Natural killer cell treated with Interleukin-12 subunit alpha and Interleukin-12 subunit beta and Interleukin-15 and Interleukin-18, amount 100 ng/mL, for 72 hours (primary cell): ENCODE measurements around the gene PRR20G. TPM values are rescaled to one million over a fixed set of nuclear protein-coding genes. Genes with fewer than 3 reads are reported as not detected.

ENCODE experiments used
- ATAC-seq, 2 donors: fragments of 150-1000 bp; cut with Tn5 transposase in 1 of 2; sonication (Bioruptor Pico), chemical (Tn5 transposase) in 1 of 2; 2 replicates each; pipeline ENCODE4 v1.10.0; 2021
- DNase-seq: peaks from one replicate; pipeline ENCODE4 v3.0.0; 2022; ENCODE audit warnings: low spot score
- H3K27ac Mint-ChIP-seq, 2 donors: 1 replicate in 1 of 2; 2 replicates in 1 of 2; pipeline ENCODE4 v1.8.0; 2022; ENCODE audit warnings: mixed read lengths in 2 of 2, mild to moderate bottlenecking in 1 of 2, moderate library complexity in 1 of 2
- H3K27me3 Mint-ChIP-seq, 2 donors: 1 replicate in 1 of 2; 2 replicates in 1 of 2; pipeline ENCODE4 v1.8.0; 2022; ENCODE audit warnings: mixed read lengths in 2 of 2
- H3K36me3 Mint-ChIP-seq: one replicate; pipeline ENCODE4 v1.8.0; 2022; ENCODE audit warnings: mixed read lengths
- H3K4me1 Mint-ChIP-seq, 2 donors: 1 replicate in 1 of 2; 2 replicates in 1 of 2; pipeline ENCODE4 v1.8.0; 2022; ENCODE audit warnings: low read depth in 2 of 2, mixed read lengths in 2 of 2, mild to moderate bottlenecking in 1 of 2
- H3K4me3 Mint-ChIP-seq: one replicate; pipeline ENCODE4 v1.8.0; 2022; ENCODE audit warnings: mixed read lengths
- H3K9me3 Mint-ChIP-seq: 2 replicates; pipeline ENCODE4 v1.8.0; 2022; ENCODE audit warnings: mixed read lengths
- total RNA-seq, 2 donors: library from RNA; stranded (reverse); gene quantifications; one replicate each; pipeline ENCODE4 v1.2.3, GENCODE V29; 2022

PRR20G gene
- total RNA-seq, 2 donors from 2014 or later, result not detected

DNA sequence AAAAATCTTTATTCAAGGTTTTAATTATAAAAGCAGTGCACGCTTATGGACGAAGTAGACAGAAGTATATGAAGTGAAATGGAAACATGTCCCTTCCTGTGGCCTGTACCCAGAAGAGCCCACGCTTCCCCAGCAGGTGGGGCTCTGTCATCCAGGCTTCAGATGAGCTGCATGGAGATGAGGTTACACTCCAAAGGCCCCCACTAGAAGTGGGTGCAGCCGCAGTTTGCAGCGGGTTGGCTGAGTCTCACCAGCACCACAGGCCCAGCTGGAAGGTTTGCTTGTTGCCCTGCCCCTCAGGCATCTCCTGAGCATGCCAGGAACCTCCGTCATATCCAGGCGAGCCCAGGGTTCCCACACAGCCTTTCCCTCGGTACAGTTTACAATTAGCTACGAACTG is 33.1 kb downstream of the PRR20G start:
- peaks cover 3 to 16% of the 10 kb centered on the region in 2 donors for H3K27me3 Mint-ChIP-seq
- ATAC-seq (no peak), DNase-seq (no peak)
- H3K27ac Mint-ChIP-seq, result no peak overlapping the region
- no peaks in the 10 kb centered on the region for H3K4me1 Mint-ChIP-seq
- no peaks in the 10 kb centered on the region for H3K9me3 Mint-ChIP-seq
- H3K4me3 Mint-ChIP-seq, result no peak overlapping the region
- H3K36me3 Mint-ChIP-seq, result no peaks in the 10 kb centered on the region

DNA sequence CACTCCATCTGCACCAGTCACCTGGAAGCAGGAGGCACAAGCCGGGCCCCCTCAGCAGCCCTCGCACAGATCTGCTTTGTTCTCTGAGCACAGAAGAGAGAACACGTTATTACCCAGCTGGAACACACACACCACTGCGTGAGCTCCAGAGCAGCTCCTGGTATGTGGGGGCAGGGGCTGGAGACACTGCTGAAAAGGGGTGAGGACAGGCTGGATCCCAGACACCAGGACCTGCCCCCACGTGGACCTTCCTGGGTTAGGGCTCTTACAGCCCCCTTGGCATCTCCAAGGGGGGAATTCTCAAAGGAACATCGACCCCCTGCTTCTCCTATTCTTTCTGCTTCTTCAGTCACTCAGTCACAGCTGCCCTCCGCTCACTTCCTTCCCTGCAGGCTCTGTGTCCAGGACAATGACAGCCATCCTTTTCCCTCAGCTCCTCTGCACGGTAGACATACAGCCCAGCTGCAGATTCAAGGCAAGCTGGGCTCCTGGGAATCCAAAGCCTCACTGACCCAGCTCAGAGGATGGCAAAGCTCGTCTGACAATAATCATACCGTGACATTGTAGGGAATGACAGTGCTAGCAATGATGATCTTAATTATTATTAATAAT is 33.7 kb downstream of the PRR20G start:
- Mint-ChIP-seq H3K4me3 (no peak overlapping the region), H3K27me3 (peaks cover 3 to 16% of the 10 kb centered on the region in 2 donors), H3K4me1 (no peaks in the 10 kb centered on the region), H3K36me3 (no peaks in the 10 kb centered on the region), H3K9me3 (no peaks in the 10 kb centered on the region), H3K27ac (no peak overlapping the region)
- no peak for ATAC-seq
- DNase-seq, result no peak

DNA sequence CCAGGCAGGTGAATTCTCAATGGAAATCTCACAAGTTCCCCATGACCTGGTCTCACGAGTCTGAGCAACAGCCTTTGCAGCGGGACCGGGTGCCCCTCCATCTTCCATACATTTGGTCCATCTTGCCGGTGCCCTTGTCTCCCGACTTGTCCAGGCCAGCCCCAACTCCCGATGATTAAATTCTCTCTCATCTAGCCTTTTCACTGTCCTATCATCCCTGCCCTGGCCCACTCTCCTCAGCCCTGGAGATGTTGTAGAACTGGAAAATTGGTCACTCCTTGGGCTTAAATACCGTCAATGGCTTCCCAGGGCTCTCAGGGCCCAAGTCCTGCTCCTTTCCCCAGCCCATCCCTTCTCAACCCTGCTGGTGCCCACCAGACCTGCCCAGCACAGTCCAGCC is 34.4 kb downstream of the PRR20G start:
- DNase-seq (no peak), ATAC-seq (no peak)
- Mint-ChIP-seq H3K36me3 (no peaks in the 10 kb centered on the region), H3K4me1 (no peaks in the 10 kb centered on the region), H3K27ac (no peak overlapping the region), H3K4me3 (no peak overlapping the region), H3K9me3 (no peaks in the 10 kb centered on the region), H3K27me3 (peaks cover 3 to 16% of the 10 kb centered on the region in 2 donors)

DNA sequence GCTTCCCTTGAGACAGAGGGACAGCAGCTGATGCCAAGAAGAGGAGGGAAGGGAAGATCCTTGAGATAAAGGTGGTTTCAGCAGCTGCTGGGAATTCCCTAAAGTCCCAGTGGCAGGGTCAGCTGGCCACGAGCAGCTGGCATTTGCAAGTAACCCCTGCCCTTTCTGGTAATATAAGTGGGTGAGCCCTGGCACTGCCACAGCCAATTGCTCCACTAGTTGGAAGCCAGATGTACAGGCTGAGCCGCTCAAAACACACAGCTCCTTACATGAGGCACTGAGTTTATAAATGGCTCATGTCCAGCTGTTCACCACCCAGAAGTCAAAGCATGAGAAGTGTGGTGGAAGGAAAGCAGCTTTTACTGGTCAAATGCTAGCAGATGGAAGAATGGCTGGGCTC is 35.4 kb downstream of the PRR20G start:
- Mint-ChIP-seq H3K4me1 (no peaks in the 10 kb centered on the region), H3K27ac (no peak overlapping the region), H3K27me3 (peaks cover 3 to 16% of the 10 kb centered on the region in 2 donors), H3K9me3 (peaks cover 3% of the 10 kb centered on the region), H3K4me3 (no peak overlapping the region), H3K36me3 (no peaks in the 10 kb centered on the region)
- DNase-seq (no peak), ATAC-seq (no peak)

DNA sequence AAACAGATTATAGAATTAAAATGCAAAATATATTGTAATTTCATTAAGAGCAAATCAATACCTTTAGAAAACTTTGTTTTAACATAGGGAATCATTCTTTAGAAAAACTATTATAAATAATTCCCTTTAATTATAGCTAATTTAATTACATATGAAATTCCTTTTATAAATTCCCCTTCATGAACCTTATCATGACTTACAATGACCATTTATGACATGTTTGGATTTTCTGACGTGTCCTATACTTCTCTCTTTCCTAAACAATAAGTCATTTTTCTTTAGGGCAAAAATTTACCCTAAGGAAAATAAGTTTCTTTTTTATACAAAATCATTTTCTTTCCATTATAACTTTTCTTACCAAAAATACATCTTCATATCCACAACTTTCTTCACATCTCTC is 37.8 kb downstream of the PRR20G start:
- no peak overlapping the region for H3K27ac Mint-ChIP-seq
- H3K4me1 Mint-ChIP-seq, result no peaks in the 10 kb centered on the region
- peaks cover 16% of the 10 kb centered on the region for H3K36me3 Mint-ChIP-seq
- H3K27me3 Mint-ChIP-seq, result peaks cover 3 to 8% of the 10 kb centered on the region in 2 donors
- no peak overlapping the region for H3K4me3 Mint-ChIP-seq
- peaks cover 20% of the 10 kb centered on the region for H3K9me3 Mint-ChIP-seq
- DNase-seq (no peak), ATAC-seq (no peak)

DNA sequence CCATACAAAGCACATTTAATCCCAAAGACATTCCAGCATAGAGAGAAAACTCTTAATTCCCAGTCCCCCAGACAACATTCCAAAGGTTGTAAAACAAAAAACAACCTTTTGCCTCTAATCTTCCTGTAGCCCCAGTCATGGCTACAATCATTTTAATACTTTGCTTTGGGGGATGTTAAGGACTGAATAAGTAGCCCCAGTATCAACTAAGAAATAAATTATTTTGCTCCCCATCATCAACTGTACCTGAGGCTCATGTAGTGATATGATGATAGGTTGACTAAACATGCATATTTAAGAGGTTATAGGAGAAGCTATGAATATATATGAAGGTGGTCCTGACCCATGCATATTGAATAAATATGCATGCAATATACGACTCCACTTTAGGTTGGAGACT is 40.6 kb downstream of the PRR20G start:
- no peak overlapping the region for H3K4me3 Mint-ChIP-seq
- H3K27ac Mint-ChIP-seq, result no peak overlapping the region
- ATAC-seq, result no peak
- H3K9me3 Mint-ChIP-seq, result peaks cover 22% of the 10 kb centered on the region
- DNase-seq, result no peak
- peaks cover 19% of the 10 kb centered on the region for H3K36me3 Mint-ChIP-seq
- no peaks in the 10 kb centered on the region for H3K4me1 Mint-ChIP-seq
- peaks cover under 1 to 11% of the 10 kb centered on the region in 2 donors for H3K27me3 Mint-ChIP-seq

DNA sequence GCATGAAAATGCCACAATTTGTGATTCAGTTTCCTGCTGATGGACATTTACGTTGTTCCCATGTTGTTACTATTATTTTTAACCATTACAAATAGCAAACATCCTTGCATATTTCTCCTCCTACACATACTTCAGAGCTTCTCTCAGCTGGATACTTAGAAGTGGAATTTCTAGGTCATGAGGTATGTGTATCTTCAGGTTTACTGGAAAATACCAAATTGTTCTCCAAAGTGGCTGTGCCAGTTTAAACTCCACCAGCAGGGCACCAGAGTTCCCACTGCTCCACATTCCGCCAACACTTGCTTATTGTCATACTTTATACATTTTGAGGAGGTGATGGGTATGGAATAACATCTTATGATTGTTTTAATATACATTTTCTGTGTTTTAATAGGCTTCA is 49.2 kb downstream of the PRR20G start:
- no peak for ATAC-seq
- H3K4me3 Mint-ChIP-seq, result no peak overlapping the region

DNA sequence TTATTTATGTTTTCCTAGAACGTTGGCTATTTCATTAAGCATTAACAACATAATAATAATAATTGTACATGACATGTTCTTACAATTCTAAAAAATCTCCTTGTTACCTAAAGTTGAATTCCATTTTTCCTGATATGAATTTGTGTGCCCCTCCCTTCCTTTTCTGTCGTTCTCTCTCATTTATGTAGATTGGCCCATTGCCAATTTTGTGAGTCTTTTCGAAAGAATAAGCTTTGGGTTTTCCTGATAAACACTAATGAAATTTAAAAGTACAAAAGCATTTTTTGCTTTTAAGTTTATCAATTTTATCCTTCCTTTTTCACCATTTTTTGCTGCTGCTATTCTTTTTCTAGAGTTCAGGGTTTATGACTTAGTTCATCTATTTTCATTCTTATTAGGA is 50.0 kb downstream of the PRR20G start:
- ATAC-seq, result no peak
- Mint-ChIP-seq H3K27ac (no peak overlapping the region), H3K27me3 (peaks cover 26 to 35% of the 10 kb centered on the region in 2 donors), H3K9me3 (peaks cover 12% of the 10 kb centered on the region), H3K4me3 (no peak overlapping the region), H3K4me1 (no peaks in the 10 kb centered on the region), H3K36me3 (peaks cover 5% of the 10 kb centered on the region)
- no peak for DNase-seq

More for the DNA sequence above, 49.2 kb downstream of the PRR20G start:
- H3K27me3 Mint-ChIP-seq, result peaks cover 26 to 35% of the 10 kb centered on the region in 2 donors
- H3K27ac Mint-ChIP-seq, result no peak overlapping the region
- H3K36me3 Mint-ChIP-seq, result peaks cover 5% of the 10 kb centered on the region
- peaks cover 12% of the 10 kb centered on the region for H3K9me3 Mint-ChIP-seq
- no peak for DNase-seq
- H3K4me1 Mint-ChIP-seq, result no peaks in the 10 kb centered on the region

DNA sequence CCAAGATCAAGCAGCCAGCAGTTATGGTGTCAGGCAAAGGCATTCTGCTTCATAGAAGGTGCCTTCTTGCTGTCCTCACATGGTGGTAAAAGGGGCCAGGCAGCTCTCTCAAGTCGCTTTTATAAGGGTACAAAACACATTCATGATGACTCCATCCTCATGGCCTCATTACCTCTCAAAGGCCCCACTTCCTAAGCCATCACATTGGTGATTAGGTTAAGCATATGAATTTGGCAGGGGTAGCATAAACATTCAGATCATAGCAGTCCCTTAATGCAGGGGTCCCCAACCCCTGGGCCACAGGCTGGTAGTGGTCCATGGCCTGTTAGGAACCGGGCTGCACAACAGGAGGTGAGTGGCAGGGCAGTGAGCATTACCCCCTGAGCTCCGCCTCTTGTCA is 52.1 kb downstream of the PRR20G start:
- H3K27me3 Mint-ChIP-seq, result peaks cover 20 to 27% of the 10 kb centered on the region in 2 donors
- no peaks in the 10 kb centered on the region for H3K4me1 Mint-ChIP-seq
- H3K27ac Mint-ChIP-seq, result no peak overlapping the region
- ATAC-seq, result no peak
- no peak for DNase-seq
- no peaks in the 10 kb centered on the region for H3K9me3 Mint-ChIP-seq
- H3K4me3 Mint-ChIP-seq, result no peak overlapping the region
- H3K36me3 Mint-ChIP-seq, result no peaks in the 10 kb centered on the region

DNA sequence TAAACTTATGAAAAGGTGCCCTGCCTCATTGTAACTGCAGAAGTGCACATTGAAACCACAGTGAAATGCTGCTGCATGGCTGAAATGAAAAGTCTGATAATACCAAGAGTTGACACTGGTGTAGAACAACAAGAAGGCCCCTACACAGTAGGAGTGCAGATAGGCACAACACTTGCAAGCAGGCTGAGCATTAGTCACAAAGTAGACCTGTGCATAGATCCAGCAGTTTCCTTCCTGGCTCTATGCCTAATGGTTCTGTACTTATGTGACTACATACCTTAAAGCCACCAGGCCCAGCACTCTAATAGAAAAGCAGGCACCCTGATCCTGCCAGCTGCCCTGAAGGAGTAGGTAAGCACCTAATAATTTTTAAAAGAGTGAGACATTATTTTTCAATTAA is 53.1 kb downstream of the PRR20G start:
- H3K36me3 Mint-ChIP-seq, result no peaks in the 10 kb centered on the region
- DNase-seq (no peak), ATAC-seq (no peak)
- no peaks in the 10 kb centered on the region for H3K4me1 Mint-ChIP-seq
- H3K27ac Mint-ChIP-seq, result no peak overlapping the region
- H3K9me3 Mint-ChIP-seq, result no peaks in the 10 kb centered on the region
- no peak overlapping the region for H3K4me3 Mint-ChIP-seq
- peaks cover 16 to 26% of the 10 kb centered on the region in 2 donors for H3K27me3 Mint-ChIP-seq

Other genes starting within 250 kb of the PRR20G start
- gene PRR23E, start 94.9 kb downstream of the PRR20G start, total RNA-seq, result not detected